ENCODE measurements around the gene NEK7.

DNA sequence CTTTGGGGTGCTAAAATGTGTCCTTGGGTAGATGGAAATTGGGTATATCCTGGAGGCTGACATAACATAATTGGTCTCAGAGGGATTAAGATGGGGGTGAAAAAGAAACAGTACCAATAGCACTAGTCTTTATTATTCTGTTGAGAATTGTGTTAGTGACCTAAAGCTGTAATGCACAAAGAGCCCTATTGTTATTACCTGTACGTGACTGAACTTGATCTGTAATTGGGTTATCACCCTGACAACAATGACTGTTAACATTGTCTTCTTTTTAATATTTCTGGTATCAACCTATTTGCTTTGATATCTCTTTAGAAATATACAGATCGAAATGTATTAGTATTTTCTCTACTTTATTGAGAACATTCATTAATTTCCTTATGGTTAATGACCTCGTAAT is 147.6 kb downstream of the NEK7 start:
- TF ChIP-seq, protein P1, sequence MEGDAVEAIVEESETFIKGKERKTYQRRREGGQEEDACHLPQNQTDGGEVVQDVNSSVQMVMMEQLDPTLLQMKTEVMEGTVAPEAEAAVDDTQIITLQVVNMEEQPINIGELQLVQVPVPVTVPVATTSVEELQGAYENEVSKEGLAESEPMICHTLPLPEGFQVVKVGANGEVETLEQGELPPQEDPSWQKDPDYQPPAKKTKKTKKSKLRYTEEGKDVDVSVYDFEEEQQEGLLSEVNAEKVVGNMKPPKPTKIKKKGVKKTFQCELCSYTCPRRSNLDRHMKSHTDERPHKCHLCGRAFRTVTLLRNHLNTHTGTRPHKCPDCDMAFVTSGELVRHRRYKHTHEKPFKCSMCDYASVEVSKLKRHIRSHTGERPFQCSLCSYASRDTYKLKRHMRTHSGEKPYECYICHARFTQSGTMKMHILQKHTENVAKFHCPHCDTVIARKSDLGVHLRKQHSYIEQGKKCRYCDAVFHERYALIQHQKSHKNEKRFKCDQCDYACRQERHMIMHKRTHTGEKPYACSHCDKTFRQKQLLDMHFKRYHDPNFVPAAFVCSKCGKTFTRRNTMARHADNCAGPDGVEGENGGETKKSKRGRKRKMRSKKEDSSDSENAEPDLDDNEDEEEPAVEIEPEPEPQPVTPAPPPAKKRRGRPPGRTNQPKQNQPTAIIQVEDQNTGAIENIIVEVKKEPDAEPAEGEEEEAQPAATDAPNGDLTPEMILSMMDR (IDR thresholded peaks at IDR 0.05): no peak
- no peak for TF ChIP-seq POLR2AphosphoS5 (IDR thresholded peaks at IDR 0.05)
- TF ChIP-seq POLR2A (IDR thresholded peaks at IDR 0.05): no peak
- TF ChIP-seq EP300 (IDR thresholded peaks at IDR 0.05): no peak

All from sigmoid colon (tissue), 4 donors.